ENCODE results near the gene KDM2B. TPM values are rescaled to one million over a fixed set of nuclear protein-coding genes. Genes with fewer than 3 reads are reported as not detected.

The KDM2B gene
- total RNA-seq, 1 donor from 2014 or later = 51.7 TPM

- Mint-ChIP-seq H3K4me3 (peak overlapping the region; percentile 86), H3K4me1 (ENCODE audit: unreplicated experiment) (peaks cover 54% of the 10 kb centered on the region), H3K9me3 (no peaks in the 10 kb centered on the region), H3K36me3 (peaks cover 4% of the 10 kb centered on the region), H3K27ac (no peak overlapping the region), H3K27me3 (no peaks in the 10 kb centered on the region)
- no peak for TF ChIP-seq CTCF (conservative IDR thresholded peaks at IDR 0.05)
- DNase-seq (ENCODE audit: extremely low spot score, unreplicated experiment) = no peak
Measured at GRCh38 chr12:121578230-121579189, 2.3 kb downstream of the KDM2B start.

GRCh38 chr12:121577443-121578180 is 3.2 kb downstream of the KDM2B start:
- Mint-ChIP-seq H3K27me3 (no peaks in the 10 kb centered on the region), H3K9me3 (no peaks in the 10 kb centered on the region), H3K4me3 (peak overlapping the region; percentile 82), H3K36me3 (peaks cover 4% of the 10 kb centered on the region), H3K4me1 (ENCODE audit: unreplicated experiment) (peaks cover 48% of the 10 kb centered on the region), H3K27ac (peak overlapping the region; percentile 79)
- no peak for TF ChIP-seq CTCF (conservative IDR thresholded peaks at IDR 0.05)
- DNase-seq (ENCODE audit: extremely low spot score, unreplicated experiment) = no peak

- Mint-ChIP-seq H3K4me3 (peak overlapping the region; percentile 82), H3K36me3 (peaks cover 9% of the 10 kb centered on the region), H3K27me3 (no peaks in the 10 kb centered on the region), H3K9me3 (no peaks in the 10 kb centered on the region), H3K4me1 (ENCODE audit: unreplicated experiment) (peaks cover 44% of the 10 kb centered on the region), H3K27ac (peak overlapping the region; percentile 79)
- no peak for TF ChIP-seq CTCF (conservative IDR thresholded peaks at IDR 0.05)
- no peak for DNase-seq (ENCODE audit: extremely low spot score, unreplicated experiment)
Measured at GRCh38 chr12:121576851-121577391, 3.9 kb downstream of the KDM2B start.

GRCh38 chr12:121575952-121576625 is 4.7 kb downstream of the KDM2B start:
- no peak for DNase-seq (ENCODE audit: extremely low spot score, unreplicated experiment)
- peak overlapping the region; percentile 79 for H3K27ac Mint-ChIP-seq
- peaks cover 35% of the 10 kb centered on the region for H3K4me1 Mint-ChIP-seq (ENCODE audit: unreplicated experiment)
- no peaks in the 10 kb centered on the region for H3K27me3 Mint-ChIP-seq
- peaks cover 11% of the 10 kb centered on the region for H3K36me3 Mint-ChIP-seq
- peak overlapping the region; percentile 82 for H3K4me3 Mint-ChIP-seq
- TF ChIP-seq CTCF (conservative IDR thresholded peaks at IDR 0.05) = no peak
- no peaks in the 10 kb centered on the region for H3K9me3 Mint-ChIP-seq

GRCh38 chr12:121575051-121575450 is 5.8 kb downstream of the KDM2B start:
- H3K27ac Mint-ChIP-seq = peak overlapping the region; percentile 58
- H3K27me3 Mint-ChIP-seq = no peaks in the 10 kb centered on the region
- DNase-seq (ENCODE audit: extremely low spot score, unreplicated experiment) = no peak
- peaks cover 31% of the 10 kb centered on the region for H3K4me1 Mint-ChIP-seq (ENCODE audit: unreplicated experiment)
- TF ChIP-seq CTCF (conservative IDR thresholded peaks at IDR 0.05) = no peak
- H3K4me3 Mint-ChIP-seq = peak overlapping the region; percentile 82
- peaks cover 19% of the 10 kb centered on the region for H3K36me3 Mint-ChIP-seq
- H3K9me3 Mint-ChIP-seq = no peaks in the 10 kb centered on the region

All from type B pancreatic cell (in vitro differentiated cells).